Measurements from ENCODE around the gene HMGB2.

GRCh38 chr4:173291899-173292298 lies 42.3 kb downstream of the HMGB2 start:
- TF ChIP-seq CTCF (IDR thresholded peaks at IDR 0.05; ENCODE audit: low read depth, low read length) (no peak), MYC (IDR thresholded peaks at IDR 0.05; ENCODE audit: low read depth, low read length) (no peak)
- TF ChIP-seq, protein P1, sequence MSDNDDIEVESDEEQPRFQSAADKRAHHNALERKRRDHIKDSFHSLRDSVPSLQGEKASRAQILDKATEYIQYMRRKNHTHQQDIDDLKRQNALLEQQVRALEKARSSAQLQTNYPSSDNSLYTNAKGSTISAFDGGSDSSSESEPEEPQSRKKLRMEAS (IDR thresholded peaks at IDR 0.05; ENCODE audit: low read depth, low read length): no peak
